Fibroblast of skin of scalp (primary cell): ENCODE data around the gene DNAJB4.
"Not testable (repeated sequence)": the region's sequence is repeated elsewhere in the genome, so short reads cannot be mapped to it uniquely, and the experiment has no call there.

ENCODE experiments used
- DNase-seq: peaks from one replicate; pipeline ENCODE4 v3.0.0-alpha.2; 2013

DNAJB4 gene

DNA sequence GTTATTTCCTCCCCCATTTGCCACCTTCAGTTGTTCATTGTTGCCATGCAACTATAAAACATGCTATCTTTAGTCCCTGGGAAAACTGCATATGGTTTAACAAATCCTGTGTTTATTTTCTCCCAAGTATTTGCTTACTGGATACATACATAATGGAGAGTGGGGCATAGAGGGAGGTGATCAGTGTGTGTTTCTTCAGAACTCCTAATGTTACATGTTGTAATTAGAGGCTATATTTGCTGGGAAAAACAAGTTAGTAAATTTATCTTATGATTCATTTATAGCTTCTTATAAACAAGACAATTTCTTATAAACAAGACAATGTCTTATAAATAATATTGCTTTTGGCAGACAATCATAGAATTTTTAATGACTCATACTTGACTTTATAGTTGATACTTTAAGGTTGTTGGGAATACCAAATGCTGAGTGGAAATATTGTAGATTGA, 33.8 kb downstream of the DNAJB4 start:
- no peak for DNase-seq

DNA sequence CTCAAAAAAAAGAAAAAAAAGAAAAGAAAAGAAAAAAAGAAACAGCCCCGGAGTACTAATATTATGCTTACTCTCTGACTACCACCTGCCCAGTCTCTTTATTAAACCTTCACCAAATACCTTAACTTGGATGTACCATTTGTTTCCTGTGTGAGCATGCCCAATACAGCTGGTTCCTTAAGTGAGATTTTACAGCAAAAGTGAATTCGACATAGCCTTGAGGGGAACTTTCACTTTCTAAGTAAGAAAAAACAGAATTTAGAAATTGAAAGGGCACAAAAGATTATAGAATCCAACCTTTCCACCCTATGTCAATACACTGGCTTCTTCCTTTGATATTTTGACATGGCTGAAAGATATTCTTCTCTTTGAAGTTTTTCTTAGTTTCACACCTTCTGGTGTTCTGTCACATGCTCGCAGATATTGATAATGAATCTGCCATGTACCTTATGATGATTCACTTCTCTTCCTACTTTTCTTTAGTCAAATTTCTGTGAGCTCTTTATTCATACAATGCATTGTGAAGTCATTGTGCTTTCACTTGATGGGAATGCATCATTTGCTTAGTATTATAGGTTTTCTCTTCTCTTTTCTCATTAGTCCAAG, 35.8 kb downstream of the DNAJB4 start:
- DNase-seq: no peak

DNA sequence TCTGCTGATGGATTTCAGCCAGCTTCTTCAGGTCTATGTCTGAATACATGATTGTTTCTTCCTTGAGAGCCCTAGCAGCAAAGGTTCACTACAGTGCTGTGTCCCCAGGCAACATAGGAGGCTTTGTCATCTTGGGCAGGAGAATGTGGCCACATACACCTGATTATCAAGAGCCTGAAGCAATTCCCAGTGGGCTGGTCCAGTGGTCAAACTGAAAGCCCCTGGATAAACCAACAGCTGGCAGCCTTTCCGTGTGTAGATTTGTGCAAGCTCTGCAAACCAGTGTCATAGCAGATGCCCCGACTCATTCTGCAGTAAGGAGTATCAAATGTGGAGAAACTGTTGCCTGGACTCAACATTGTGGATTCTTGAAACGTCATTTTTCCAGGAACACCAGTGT, 38.7 kb downstream of the DNAJB4 start:
- DNase-seq: no peak

DNA sequence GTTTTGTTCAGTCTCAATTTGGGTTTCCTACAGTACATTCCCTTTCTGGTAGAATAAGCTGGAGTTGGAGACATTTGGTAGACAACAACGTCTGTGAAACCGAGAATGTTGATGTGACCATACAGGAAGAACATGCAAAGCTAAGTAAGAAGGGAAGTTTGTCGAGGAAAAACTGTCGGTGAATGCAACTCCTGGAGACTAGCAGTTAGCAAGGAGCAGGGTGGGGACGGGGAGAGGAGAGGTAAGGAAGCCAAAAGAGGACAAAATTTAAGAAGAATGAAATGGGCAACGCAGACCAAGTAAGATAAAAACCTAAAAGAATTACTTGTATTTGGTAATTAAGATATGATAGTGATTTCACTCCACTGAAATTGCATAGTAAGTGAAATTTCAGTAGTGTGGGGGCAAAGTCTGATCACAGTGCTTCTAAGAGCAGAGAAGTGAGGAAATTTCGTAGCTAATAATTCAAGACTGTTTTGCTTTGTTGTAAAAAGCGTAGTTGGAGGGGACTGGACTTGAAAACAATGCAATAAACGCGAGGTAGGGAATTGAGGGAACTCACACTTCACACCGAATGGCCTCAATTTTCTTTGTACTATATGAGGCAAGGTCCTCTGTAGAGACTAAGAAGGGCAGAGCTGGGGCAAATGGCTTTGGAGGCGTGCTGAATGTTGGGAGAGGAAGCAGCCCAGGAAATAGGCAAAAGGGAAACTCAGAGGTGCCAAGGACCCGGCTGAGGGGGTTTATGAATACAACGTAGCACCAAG, 40.2 kb downstream of the DNAJB4 start:
- DNase-seq: no peak

DNA sequence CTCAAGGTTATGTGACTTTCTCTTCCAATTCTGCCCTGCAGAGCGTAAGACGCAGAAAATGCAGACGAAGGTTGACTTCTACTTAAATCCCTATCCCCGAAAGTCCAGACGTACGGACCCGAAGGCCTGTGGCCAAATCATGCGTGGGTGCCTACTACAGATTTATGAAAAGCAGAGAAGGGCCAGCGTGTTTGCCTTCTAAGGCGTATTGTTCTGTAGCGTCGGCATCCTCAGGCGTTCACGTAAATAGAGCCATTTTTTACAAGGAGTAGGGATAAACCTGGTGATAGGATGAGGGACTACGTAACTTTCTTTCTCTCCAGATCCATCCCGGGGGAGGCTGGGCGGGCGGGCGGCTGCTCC, 40.8 kb downstream of the DNAJB4 start:
- no peak for DNase-seq

DNA sequence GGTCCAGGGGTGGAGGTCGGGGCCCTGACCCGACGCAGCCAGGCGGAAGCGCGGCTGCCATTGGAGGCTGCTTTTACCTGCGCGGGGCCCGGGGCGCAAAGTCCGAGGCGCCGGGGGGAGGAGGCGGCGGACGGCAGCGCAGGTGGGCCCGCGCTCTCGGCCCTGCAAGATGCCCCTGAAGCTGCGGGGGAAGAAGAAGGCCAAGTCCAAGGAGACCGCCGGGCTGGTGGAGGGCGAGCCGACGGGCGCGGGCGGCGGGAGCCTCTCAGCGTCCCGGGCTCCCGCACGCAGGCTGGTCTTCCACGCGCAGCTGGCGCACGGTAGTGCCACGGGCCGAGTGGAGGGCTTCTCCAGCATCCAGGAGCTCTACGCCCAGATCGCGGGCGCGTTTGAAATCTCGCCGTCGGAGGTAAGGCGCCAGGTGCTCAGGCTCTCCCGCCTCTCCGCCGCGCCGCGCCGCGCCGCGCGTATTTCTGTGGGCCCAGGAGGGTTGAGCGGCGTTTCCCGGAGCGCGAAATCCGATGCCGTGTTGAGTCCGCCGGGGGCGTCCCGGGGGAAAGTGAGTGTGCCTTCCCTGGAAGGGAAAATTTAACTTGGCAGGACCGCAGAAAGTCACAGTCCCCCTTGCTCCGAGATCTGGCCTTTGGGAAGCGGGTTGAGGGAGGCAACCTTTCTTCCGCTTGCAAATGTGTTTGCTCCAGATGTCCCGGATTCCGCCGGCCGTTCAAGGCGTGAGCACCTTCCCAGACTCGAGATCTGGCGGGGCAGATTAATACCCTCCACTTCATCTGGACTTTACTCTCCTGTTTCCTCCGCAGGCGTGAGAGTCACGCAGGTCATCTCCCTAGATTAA, 41.4 kb downstream of the DNAJB4 start, which contains the start of gene GIPC2:
Gene GIPC2 (plus strand): TSS at position 41 of the 853 bp plus-strand sequence. CDS start 129 bp downstream, at position 170.
- peak; percentile 30 for DNase-seq

DNA sequence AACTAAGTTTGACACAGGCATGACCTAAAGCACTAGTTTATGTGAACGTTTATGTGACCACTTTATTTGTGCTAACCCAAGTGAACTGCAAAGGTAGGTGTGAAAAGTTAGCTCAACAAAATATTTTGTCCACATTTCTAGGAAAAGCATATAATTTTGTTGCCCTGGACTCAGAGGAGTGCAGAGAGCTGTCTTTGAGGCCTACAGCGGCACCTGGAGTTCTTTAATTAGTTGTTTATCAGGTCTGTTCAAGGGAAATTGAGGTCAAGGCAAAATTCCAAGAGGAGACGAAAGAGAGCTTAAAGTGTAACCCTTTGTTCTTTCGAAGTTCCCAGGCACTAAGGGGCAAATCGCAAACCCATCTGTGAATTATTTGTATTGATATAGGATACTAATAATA, 42.4 kb downstream of the DNAJB4 start:
- DNase-seq: no peak

DNA sequence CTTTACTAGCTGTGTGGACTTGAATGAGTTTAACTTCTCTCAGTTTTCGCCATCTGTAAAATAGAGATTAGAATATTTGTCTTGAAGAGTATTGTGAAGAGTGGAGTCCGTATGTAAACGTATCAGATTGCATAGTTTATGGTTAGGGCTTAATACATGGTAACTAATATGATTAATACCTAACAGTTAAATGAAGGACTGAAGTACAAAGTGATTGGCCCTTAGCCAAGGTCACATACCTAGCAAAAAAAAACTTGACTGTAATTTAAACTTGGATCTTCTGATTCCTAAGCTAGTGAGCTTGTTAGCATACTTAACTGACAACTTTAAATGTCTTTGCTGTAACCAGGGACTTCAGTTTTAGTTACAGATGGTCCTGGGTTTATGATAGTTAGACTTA, 42.9 kb downstream of the DNAJB4 start:
- no peak for DNase-seq

DNA sequence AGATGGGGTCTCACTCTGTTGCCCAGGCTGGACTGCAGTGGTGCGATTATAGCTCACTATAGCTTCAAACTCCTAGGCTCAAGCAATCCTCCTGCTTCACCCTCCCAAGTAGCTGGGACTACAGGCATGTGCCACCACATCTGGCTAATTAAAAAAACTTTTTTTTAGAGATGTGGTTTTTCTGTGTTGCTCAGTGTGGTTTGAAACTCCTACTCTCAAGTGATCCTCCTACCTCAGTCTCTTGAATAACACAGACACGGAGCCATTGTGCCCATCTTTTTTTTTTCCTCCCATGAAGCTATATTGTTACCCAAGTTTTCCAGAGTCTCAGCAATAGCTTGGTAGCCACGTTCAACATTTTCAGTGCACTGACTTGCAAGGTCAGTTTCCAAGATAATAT, 43.7 kb downstream of the DNAJB4 start:
- DNase-seq: no peak

DNA sequence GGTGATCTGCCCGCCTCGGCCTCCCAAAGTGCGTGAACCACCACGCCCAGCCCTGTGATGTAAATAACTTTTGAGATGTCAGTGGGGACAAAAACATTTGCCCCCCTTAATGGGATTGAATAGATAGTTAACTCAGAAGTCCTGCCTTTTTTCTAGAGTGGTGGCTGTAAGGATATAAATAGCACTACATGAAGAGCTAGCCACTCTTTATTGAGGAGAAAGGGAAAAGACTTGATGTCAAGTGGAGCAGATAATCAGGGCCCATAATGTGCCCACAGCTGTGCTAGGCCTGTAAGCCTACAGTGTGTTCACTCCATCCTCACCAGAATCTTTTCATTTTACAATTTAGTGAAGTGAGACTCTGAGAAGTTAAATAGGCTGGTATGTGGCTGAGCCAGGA, 44.7 kb downstream of the DNAJB4 start:
- no peak for DNase-seq

DNA sequence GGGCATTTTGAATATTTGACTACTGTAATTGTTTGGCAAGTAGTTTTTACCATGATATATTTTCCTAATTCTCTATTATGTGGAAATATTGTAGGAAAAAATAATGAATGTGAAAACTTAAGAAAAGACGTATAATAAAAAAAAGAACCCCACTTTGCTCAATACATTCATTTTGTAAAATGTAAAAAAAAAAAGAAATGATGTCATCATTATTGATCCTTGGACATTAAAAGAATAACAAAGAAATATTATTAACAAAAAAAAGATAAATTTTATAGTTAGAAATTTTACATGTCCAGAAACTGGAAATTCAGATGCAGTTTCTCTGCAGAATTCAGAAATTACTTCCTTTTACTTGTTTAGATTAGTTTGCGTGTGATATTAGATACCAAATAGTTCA, 46.3 kb downstream of the DNAJB4 start:
- DNase-seq: no peak

DNA sequence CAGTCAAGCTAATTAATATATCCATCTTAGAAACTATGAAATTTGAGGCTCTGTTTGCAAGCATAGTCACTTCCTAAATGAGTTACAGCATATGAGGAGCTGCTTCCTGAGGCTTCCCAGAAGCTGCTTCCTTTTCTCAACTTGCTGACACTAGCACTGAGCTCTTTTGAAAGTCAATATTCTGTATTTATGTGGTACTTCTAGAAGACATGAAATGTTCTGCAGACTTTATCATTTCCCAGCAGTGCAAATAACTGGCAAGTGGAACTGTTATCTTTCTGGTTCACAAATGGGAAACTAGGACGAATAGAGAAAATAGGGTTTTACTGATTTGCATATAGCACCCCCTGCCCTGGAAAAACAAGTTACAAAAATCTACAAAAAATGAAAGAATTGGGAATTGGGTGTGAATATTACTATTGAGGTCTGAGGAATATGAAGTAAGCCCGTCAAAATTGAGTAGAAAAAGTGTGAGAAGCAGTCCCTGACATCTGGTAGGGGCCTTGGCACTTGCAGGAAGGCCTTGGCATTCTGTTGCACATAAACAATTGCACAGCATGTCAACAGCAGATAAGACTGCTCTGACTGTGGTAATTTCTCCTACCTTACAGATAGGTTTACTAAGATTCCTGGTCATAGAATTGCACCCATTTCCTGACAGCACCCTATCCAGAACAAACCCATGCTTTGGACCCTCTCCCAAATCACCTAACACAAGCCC, 48.1 kb downstream of the DNAJB4 start:
- no peak for DNase-seq

DNA sequence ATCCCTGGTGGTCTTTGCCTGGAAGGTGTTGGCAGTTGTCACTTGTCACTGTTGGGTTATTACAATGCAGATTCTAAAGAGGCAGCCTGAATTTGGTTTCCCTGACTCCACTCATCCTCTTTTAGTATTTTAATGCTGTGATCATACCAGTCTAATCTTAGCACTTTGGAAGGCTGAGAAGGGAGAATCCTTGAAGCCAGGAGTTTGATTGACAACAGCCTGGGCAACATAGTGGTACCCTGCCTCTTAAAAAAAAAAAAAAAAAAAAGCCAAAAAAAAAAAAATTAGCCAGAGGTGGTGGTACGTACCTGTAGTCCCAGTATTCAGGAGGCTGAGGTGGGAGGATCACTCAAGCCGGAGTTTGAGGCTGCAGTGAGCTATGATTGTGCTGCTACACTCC, 48.8 kb downstream of the DNAJB4 start:
- no peak for DNase-seq

DNA sequence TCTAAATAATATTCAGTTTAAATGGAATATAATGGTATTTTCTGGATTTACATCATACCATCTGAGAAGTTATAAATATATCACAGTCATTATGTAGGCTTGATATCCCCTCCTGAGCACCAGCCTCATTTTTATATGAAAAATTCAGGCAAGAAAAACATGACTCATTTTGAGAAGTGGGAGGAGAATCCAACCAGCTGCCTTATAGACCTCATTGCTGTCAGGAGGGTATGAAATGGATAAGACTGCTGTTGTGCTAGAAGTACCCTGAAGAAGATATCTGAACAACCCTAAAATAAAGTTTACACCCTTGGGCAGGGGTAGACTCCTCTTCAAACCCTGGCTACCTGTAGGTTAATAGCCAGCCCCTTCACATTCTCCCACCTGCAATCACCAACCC, 49.8 kb downstream of the DNAJB4 start:
- peak; percentile 28 for DNase-seq

DNA sequence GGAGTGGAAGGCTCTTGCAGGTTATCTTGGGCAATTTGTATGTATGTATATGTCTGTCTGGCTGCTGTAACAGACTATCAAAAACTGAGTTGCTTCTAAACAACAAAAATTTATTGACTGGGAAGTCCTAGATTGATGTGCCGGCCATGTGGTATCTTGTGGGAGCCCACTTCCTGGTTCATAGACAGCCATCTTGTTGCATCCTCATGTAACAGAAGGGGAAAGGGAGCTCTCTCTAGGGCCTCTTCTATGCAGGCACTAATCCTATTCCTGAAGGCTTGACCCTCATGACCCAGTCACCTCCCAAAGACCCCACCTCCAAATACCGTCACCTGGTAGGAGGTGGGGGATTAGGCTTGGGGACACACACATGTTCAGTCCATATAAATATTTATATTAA, 50.2 kb downstream of the DNAJB4 start:
- no peak for DNase-seq

DNA sequence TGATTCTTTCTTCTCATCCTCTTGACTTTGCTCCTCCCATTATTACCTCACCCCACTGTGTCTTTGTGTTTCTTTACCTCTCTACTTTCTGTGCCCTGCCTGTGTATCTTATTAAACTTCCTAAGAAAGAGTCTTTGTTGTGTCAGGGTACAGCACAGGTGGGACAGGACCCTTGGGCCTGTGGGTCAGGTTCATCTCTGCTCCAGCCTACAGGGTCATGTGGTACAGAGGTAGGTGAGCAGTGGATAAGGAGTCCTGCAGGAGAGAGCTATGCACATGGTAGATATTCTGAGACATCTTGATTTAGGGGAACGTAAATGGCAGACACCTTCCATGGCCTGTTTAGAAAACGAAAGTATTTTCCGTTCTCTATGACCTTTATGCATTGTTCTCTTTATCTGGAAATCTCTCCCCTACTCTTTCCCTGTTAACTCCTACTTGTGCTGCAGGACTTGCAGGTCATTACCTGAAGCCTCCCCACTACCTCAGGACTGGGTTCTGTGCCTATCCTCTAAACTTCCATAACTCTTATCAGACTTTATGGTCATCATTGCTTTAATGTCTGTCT, 50.9 kb downstream of the DNAJB4 start:
- DNase-seq: no peak

DNA sequence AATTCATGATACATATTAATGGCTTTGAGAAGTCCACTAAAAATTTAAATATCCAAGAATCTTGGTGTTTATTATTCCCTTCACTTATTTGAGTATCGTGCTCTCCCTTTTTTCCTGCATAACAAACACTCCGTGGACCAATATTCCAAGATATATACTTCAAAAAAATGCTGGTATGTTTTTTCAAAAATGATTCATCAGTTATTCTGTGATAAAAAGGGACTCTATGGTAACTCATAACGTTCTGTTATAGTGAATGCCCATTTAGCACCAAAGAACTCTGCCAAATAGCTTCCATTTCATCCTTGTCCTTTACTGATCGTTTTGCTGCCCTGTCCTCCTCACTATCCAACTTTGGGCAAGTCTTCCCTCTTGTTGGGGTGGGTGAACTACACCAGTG, 53.9 kb downstream of the DNAJB4 start:
- DNase-seq: no peak

DNA sequence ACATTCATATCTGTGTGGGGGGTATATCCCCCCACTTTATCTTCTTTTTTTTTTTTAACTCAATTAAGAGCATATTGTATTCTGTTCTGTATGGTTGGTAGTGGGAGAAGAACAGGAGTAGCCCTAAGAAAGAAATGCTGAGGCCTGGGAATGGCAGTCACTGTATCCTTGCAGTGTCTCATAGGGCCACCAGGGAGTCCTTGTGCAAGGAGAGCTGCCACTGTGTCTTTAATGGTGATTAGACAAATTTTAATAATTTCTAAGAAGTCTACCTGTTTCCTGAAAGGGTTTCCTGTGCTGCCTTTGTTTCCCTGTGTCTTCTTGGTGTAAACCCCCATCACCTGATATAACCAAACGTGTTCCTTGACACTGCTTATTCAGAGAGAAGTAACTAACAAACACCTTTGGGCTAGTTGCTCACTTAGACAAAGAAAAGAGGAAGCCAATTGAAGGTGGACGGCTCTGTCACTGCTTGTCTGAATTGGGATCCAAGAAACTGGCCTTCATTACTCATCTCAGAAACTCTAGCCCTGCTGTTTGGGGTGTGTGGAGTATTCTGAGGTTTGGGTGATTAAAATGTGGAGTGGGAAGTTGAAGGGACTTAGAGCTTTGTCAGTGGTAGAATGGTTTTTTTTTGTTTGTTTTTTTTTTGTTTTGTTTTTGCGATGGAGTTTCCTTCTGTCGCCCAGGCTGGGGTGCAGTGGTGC, 56.3 kb downstream of the DNAJB4 start:
- no peak for DNase-seq

DNA sequence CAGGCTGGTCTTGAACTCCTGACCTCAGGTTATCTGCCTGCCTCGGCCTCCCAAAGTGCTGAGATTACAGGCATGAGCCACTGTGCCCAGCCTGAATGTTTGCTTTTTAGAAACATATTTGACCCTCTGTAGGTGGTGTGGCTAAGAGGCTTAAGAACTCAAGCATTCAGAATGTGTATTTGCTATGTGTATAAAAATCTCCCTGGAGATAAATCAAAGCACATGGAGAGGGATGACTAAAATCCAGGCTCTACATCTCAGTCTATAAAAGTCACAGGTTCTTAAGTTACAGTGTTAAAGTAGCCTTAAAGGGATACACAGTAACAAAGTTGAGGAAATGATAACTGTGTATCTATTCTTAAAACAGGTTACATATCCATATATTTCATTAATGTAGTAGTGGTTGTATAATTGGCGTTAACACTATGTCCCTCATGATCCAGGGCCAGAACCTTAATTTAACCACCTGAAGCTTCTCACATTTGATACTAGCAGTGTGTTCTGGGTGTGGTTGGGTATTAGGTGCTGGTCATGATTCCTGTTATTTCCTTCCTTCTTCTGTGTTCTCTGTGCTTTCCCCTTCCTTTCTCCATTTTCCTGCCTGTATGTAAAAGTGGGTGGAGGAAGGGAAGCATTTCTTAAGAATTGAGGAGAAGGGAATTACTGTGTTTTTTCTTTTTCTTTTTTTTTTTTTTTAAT, 57.2 kb downstream of the DNAJB4 start:
- peak; percentile 82 for DNase-seq

DNA sequence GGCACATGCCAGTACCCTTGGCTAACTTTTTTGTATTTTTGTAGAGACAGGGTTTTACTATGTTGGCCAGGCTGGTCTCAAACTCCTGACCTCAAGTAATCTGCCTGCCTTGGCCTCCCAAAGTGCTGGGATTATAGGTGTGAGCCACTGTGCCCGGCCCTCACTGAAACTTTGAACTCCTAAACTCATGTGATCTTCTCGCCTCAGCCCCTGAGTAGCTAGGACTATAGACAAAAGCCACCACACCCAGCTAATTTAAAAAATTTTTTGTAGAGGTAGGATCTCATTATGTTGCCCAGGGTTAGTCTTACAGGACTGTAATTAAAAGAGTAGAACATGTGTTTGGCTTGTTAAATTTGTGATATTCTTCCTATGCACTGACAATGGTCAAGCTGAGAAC, 60.1 kb downstream of the DNAJB4 start:
- not testable (repeated sequence) for DNase-seq
